H1 (cell line): ENCODE measurements around the gene THBD. TPM values are rescaled to one million over a fixed set of nuclear protein-coding genes. Genes with fewer than 3 reads are reported as not detected.

Experiments
- CTCF ChIA-PET: fragments of 300-600 bp; sonication (Branson Sonifier 250); formaldehyde crosslinking; loops from one replicate; lab custom pipeline; 2021; ENCODE audit not compliant: partially characterized antibody; lab: Charles Lee
- POLR2A ChIA-PET: fragments of 300-600 bp; sonication (Branson Sonifier 250); formaldehyde crosslinking; loops from one replicate; lab custom pipeline; 2021; ENCODE audit warnings: inconsistent platforms; ENCODE audit not compliant: partially characterized antibody; lab: Charles Lee
- DNase-seq, 2 experiments: peaks; one replicate each; pipeline versions ENCODE4 v3.0.0 to v3.0.0-alpha.2; 2010 to 2022; ENCODE audit warnings: low spot score in 2 of 2, low read depth in 1 of 2, mixed read lengths in 1 of 2
- FAIRE-seq: peaks from 2 replicates; lab custom pipeline; 2011; peaks lifted over from hg19 to GRCh38; lab: Jason Lieb, UNC
- H2AFZ ChIP-seq: 2 replicates; pipeline ENCODE4 v1.8.1; 2012; ENCODE audit warnings: low read length, inconsistent platforms
- H2AK5ac ChIP-seq: 2 replicates; pipeline ENCODE4 v1.6.1; 2013; ENCODE audit warnings: low read depth, low read length
- H2BK120ac ChIP-seq: replicated peaks from 2 replicates; pipeline ENCODE3; 2013; ENCODE audit warnings: low read depth, low read length, inconsistent platforms
- H2BK12ac ChIP-seq: 2 replicates; pipeline ENCODE4 v1.6.1; 2013; ENCODE audit warnings: low read depth, low read length
- H2BK15ac ChIP-seq: 2 replicates; pipeline ENCODE4 v1.6.1; 2013; ENCODE audit warnings: low read length
- H2BK20ac ChIP-seq: 2 replicates; pipeline ENCODE4 v1.6.1; 2013; ENCODE audit warnings: low read length
- H2BK5ac ChIP-seq: 2 replicates; pipeline ENCODE4 v1.6.1; 2013; ENCODE audit warnings: low read depth, low read length
- H3K14ac ChIP-seq: 2 replicates; pipeline ENCODE4 v1.6.1; 2013; ENCODE audit warnings: inconsistent platforms; ENCODE audit not compliant: insufficient read length
- H3K18ac ChIP-seq: 2 replicates; pipeline ENCODE4 v1.6.1; 2013; ENCODE audit warnings: low read length; ENCODE audit errors: extremely low read depth
- H3K23ac ChIP-seq: 2 replicates; pipeline ENCODE4 v1.6.1; 2013; ENCODE audit warnings: inconsistent platforms; ENCODE audit not compliant: insufficient read length
- H3K23me2 ChIP-seq: 2 replicates; pipeline ENCODE4 v1.6.1; 2013; ENCODE audit warnings: low read depth, low read length
- H3K27ac ChIP-seq: 2 replicates; pipeline ENCODE4 v1.6.1; 2011; ENCODE audit warnings: low read depth, low read length, inconsistent platforms
- H3K27me3 ChIP-seq, 4 experiments: replicated peaks in 1 of 4; 1 replicate in 1 of 4; 2 replicates in 3 of 4; pipeline versions ENCODE4 v1.6.1 to v1.8.1; 2011 to 2013; ENCODE audit warnings: low read length in 3 of 4, mild to moderate bottlenecking in 3 of 4, inconsistent platforms in 2 of 4, mixed read lengths in 2 of 4, moderate library complexity in 1 of 4; ENCODE audit not compliant: control insufficient read depth in 3 of 4, insufficient read depth in 3 of 4; ENCODE audit errors: extremely low read depth in 1 of 4
- H3K36me3 ChIP-seq, 4 experiments: 2 replicates each; pipeline versions ENCODE4 v1.6.1 to v1.8.1; 2011 to 2013; ENCODE audit warnings: mild to moderate bottlenecking in 4 of 4, low read length in 3 of 4, moderate library complexity in 2 of 4, control low read depth in 1 of 4, inconsistent platforms in 1 of 4; ENCODE audit not compliant: insufficient read depth in 4 of 4, control insufficient read depth in 2 of 4
- H3K4ac ChIP-seq: replicated peaks from 2 replicates; pipeline ENCODE3; 2013; ENCODE audit warnings: low read length, low read depth, mixed read lengths, inconsistent platforms; ENCODE audit not compliant: insufficient read length
- H3K4me1 ChIP-seq, 4 experiments: replicated peaks in 1 of 4; 1 replicate in 1 of 4; 2 replicates in 3 of 4; pipeline versions ENCODE4 v1.6.1 to v1.8.1; 2011 to 2013; ENCODE audit warnings: low read length in 3 of 4, inconsistent platforms in 2 of 4, mixed read lengths in 1 of 4; ENCODE audit not compliant: insufficient read depth in 4 of 4, control insufficient read depth in 3 of 4
- H3K4me2 ChIP-seq, 2 experiments: 2 replicates each; pipeline versions ENCODE4 v1.6.1 to v1.8.1; 2011 to 2013; ENCODE audit warnings: low read depth in 2 of 2, low read length in 2 of 2, control low read depth in 1 of 2, inconsistent platforms in 1 of 2, mild to moderate bottlenecking in 1 of 2; ENCODE audit not compliant: insufficient read depth in 1 of 2
- H3K4me3 ChIP-seq, 4 experiments: fragments of 200-600, 300-600 bp in 1 of 4; sonication (generic), shearing (Covaris generic), sonication (Bioruptor Twin) in 1 of 4; 2 replicates each; pipeline versions ENCODE4 v1.5.1 to v1.8.1; 2011 to 2016; ENCODE audit warnings: low read length in 4 of 4, low read depth in 3 of 4, control low read depth in 2 of 4, inconsistent platforms in 2 of 4, mild to moderate bottlenecking in 2 of 4, mixed read lengths in 1 of 4, moderate library complexity in 1 of 4; ENCODE audit not compliant: insufficient read depth in 2 of 4; ENCODE audit errors: extremely low read depth in 1 of 4
- H3K56ac ChIP-seq: replicated peaks from 2 replicates; pipeline ENCODE3; 2013; ENCODE audit warnings: low read depth, mild to moderate bottlenecking, mixed read lengths, low read length, inconsistent platforms; ENCODE audit not compliant: insufficient read length
- H3K79me1 ChIP-seq: 2 replicates; pipeline ENCODE4 v1.6.1; 2013; ENCODE audit warnings: low read depth, low read length, control low read depth
- H3K79me2 ChIP-seq, 2 experiments: 2 replicates each; pipeline versions ENCODE4 v1.6.1 to v1.8.1; 2012 to 2013; ENCODE audit warnings: low read length in 2 of 2, mild to moderate bottlenecking in 2 of 2, inconsistent platforms in 1 of 2; ENCODE audit not compliant: insufficient read depth in 2 of 2, control insufficient read depth in 1 of 2
- H3K9ac ChIP-seq, 4 experiments: replicated peaks in 1 of 4; 1 replicate in 1 of 4; 2 replicates in 3 of 4; pipeline versions ENCODE4 v1.6.1 to v1.8.1; 2011 to 2013; ENCODE audit warnings: low read depth in 3 of 4, low read length in 3 of 4, control low read depth in 2 of 4, mild to moderate bottlenecking in 2 of 4, moderate library complexity in 2 of 4, inconsistent platforms in 1 of 4; ENCODE audit errors: extremely low read depth in 1 of 4
- H3K9me3 ChIP-seq, 2 experiments: 2 replicates each; pipeline versions ENCODE4 v1.6.1 to v1.8.1; 2012 to 2013; ENCODE audit warnings: mild to moderate bottlenecking in 2 of 2, moderate library complexity in 2 of 2, control low read depth in 1 of 2, inconsistent platforms in 1 of 2, low read depth in 1 of 2, low read length in 1 of 2, mixed read lengths in 1 of 2; ENCODE audit not compliant: insufficient read depth in 2 of 2
- H4K20me1 ChIP-seq, 2 experiments: replicated peaks in 1 of 2; 2 replicates each; pipeline versions ENCODE3 to v1.8.1; 2011 to 2013; ENCODE audit warnings: inconsistent platforms in 2 of 2, low read length in 2 of 2, mild to moderate bottlenecking in 1 of 2; ENCODE audit not compliant: insufficient read depth in 2 of 2, control insufficient read depth in 1 of 2
- H4K5ac ChIP-seq: 2 replicates; pipeline ENCODE4 v1.6.1; 2013; ENCODE audit warnings: low read length, low read depth, mixed read lengths, inconsistent platforms; ENCODE audit not compliant: insufficient read length
- H4K8ac ChIP-seq: 2 replicates; pipeline ENCODE4 v1.8.0; 2013; ENCODE audit warnings: mild to moderate bottlenecking, moderate library complexity, low read length, inconsistent platforms; ENCODE audit not compliant: insufficient read depth; ENCODE audit errors: extremely low read depth
- H4K91ac ChIP-seq: replicated peaks from 2 replicates; pipeline ENCODE3; 2013; ENCODE audit warnings: low read length, mixed read lengths, inconsistent platforms; ENCODE audit not compliant: insufficient read length
- BACH1 ChIP-seq: IDR thresholded peaks from 2 replicates; pipeline ENCODE4 v1.6.1; 2012; ENCODE audit warnings: low read length, improper control_type of control experiment
- KDM4A ChIP-seq: IDR thresholded peaks from one replicate; pipeline ENCODE4 v1.7.1; 2012; ENCODE audit warnings: low read depth, mild to moderate bottlenecking, moderate library complexity, low read length, inconsistent platforms; ENCODE audit not compliant: severe bottlenecking
- RFX5 ChIP-seq: IDR thresholded peaks from 2 replicates; pipeline ENCODE4 v1.6.1; 2011; ENCODE audit warnings: low read depth, low read length, improper control_type of control experiment, borderline replicate concordance
- SUZ12 ChIP-seq: fragments of 200-600 bp; sonication (generic); IDR thresholded peaks from 2 replicates; pipeline ENCODE4 v1.6.1; 2012; ENCODE audit warnings: mild to moderate bottlenecking, inconsistent platforms, low read length, moderate library complexity, mixed read lengths
- YY1 ChIP-seq: IDR thresholded peaks from 2 replicates; pipeline ENCODE4 v1.6.1; 2011; ENCODE audit warnings: low read depth, mild to moderate bottlenecking, low read length
- WGBS, 2 experiments: shearing (Covaris generic) in 1 of 2; methylation state at CpG; one replicate each; pipeline versions ENCODE4 v1.1.6 to v1.1.7; 2013 to 2015; ENCODE audit warnings: low lambda C conversion rate in 2 of 2, mixed read lengths in 2 of 2, inconsistent platforms in 1 of 2, low coverage in 1 of 2, missing lambda C conversion rate in 1 of 2; ENCODE audit not compliant: insufficient replicate concordance in 2 of 2, insufficient coverage in 1 of 2, insufficient read length in 1 of 2; ENCODE audit errors: extremely low coverage in 1 of 2, missing lambda C conversion rate in 1 of 2; 5-methylcytosine and 5-hydroxymethylcytosine counted together
- polyA plus RNA-seq, 7 experiments: library from polyadenylated mRNA; depleted of rRNA in 3 of 7; stranded (reverse) in 5 of 7; unstranded in 2 of 7; fragments of >200 nt in 5 of 7; fragments of 200-250 nt in 2 of 7; gene quantifications; 1 replicate in 5 of 7; 2 replicates in 1 of 7; 4 replicates in 1 of 7; pipeline versions ENCODE4 v1.2.1 to v1.2.3, GENCODE V29; 2011 to 2013; ENCODE audit warnings: missing spikeins in 2 of 7, mixed read lengths in 2 of 7
- total RNA-seq: library from RNA; stranded (reverse); fragmentation: NEBNext Ultra II Directional; extraction: Animal tissue kit (Norgen Biotek cat#: 25700); gene quantifications from 2 replicates; pipeline ENCODE4 v1.2.1, GENCODE V29; 2021

The THBD gene
- total and polyA plus RNA-seq, 2 of the 8 experiments (the other 6 are each of a cell fraction or from before 2014, with no cell fraction given), result 0.21 to 0.43 TPM

- Histone ChIP-seq H2BK12ac (no peak overlapping the region; the same call in 1 of the 2 replicates), H4K5ac (no peak overlapping the region), H2AFZ (no peak overlapping the region), H2BK20ac (no peak overlapping the region), H4K20me1 (peaks cover 0 to 5% of the 10 kb centered on the region in 2 experiments), H2BK120ac (no peak overlapping the region), H2AK5ac (no peak overlapping the region), H4K8ac (no peak overlapping the region), H3K27me3 (peaks cover 31 to 66% (median 50%) of the 10 kb centered on the region in 4 experiments), H3K27ac (no peak overlapping the region), H3K9ac (no peak overlapping the region), H3K79me1 (no peaks in the 10 kb centered on the region), H3K36me3 (no peaks in the 10 kb centered on the region), H3K9me3 (no peaks in the 10 kb centered on the region), H3K23ac (no peak overlapping the region), H3K18ac (peak overlapping the region; percentile 60), H3K4me3 (peak overlapping the region; percentile 30 to 66 (median 50); a peak in 7 of 8 replicates), H3K14ac (no peak overlapping the region), H2BK5ac (peak overlapping the region; percentile 52; the same call in 1 of the 2 replicates), H3K56ac (no peak overlapping the region), H3K4me2 (peak overlapping the region; percentile 70 to 98), H4K91ac (no peak overlapping the region), H3K4ac (no peak overlapping the region), H3K23me2 (peaks cover 28% of the 10 kb centered on the region), H3K4me1 (peaks cover 4 to 12% (median 6%) of the 10 kb centered on the region in 4 experiments; a peak in 6 of 7 replicates), H2BK15ac (peak overlapping the region; percentile 81; the same call in 1 of the 2 replicates), H3K79me2 (no peaks in the 10 kb centered on the region)
- FAIRE-seq, result no peak
- 4% methylated on average over 33 of the region's 48 CpGs; no CpG with 5 or more reads in 1 of the 2 experiments for WGBS, 2 experiments
- TF ChIP-seq SUZ12, result peak; percentile 31
- no peak for TF ChIP-seq YY1
- TF ChIP-seq BACH1, result no peak; the same call in 1 of the 2 replicates
- TF ChIP-seq KDM4A, result peak; percentile 20
- TF ChIP-seq RFX5, result no peak
- ChIA-PET POLR2A (interaction anchor here (0.9 to 2.2 kb wide), 6 partner anchors 8 to 300 kb away, joined by 5 to 13 read pairs (median 6); partner anchors contain the start of genes NXT1 and SSTR4), CTCF (interaction anchor here (0.6 to 5.0 kb wide), 44 partner anchors 14 to 712 kb away, joined by 3 to 90 read pairs (median 4); partner anchors contain the start of gene SSTR4)
- DNase-seq, result peak in 1 of 2 experiments; percentile 79
These were observed 785 bp upstream of the THBD start for GRCh38 chr20:23050076-23050838.
